Transverse colon (tissue), 4 donors: ENCODE measurements around the gene SPTBN5. TPM values are rescaled to one million over a fixed set of nuclear protein-coding genes. Genes with fewer than 3 reads are reported as not detected.

Experiments
- DNase-seq: peaks from one replicate; pipeline ENCODE4 v3.0.0-alpha.2; 2019
- H3K27ac ChIP-seq, 4 donors: fragments of 200-600 bp; sonication (generic); 2 replicates each; pipeline ENCODE4 v1.5.1; 2016 to 2018; ENCODE audit warnings: inconsistent platforms in 4 of 4
- H3K27me3 ChIP-seq: fragments of 200-600 bp; sonication (generic); 2 replicates; pipeline ENCODE4 v1.5.1; 2017; ENCODE audit warnings: inconsistent platforms
- H3K36me3 ChIP-seq, 4 donors: fragments of 200-600 bp; sonication (generic); 2 replicates each; pipeline ENCODE4 v1.5.1; 2017 to 2019; ENCODE audit warnings: inconsistent platforms in 4 of 4
- H3K4me1 ChIP-seq, 4 donors: fragments of 200-600 bp; sonication (generic); 2 replicates each; pipeline ENCODE4 v1.5.1; 2017 to 2020; ENCODE audit warnings: inconsistent platforms in 4 of 4
- H3K4me3 ChIP-seq, 4 donors: fragments of 200-600 bp; sonication (generic); 1 replicate in 1 of 4; 2 replicates in 3 of 4; pipeline versions ENCODE4 v1.5.1 to v1.6.1; 2017 to 2019; ENCODE audit warnings: inconsistent platforms in 4 of 4
- H3K9me3 ChIP-seq, 2 donors: fragments of 200-600 bp; sonication (generic); 2 replicates each; pipeline ENCODE4 v1.5.1; 2017 to 2019; ENCODE audit warnings: inconsistent platforms in 2 of 2
- CTCF ChIP-seq, 5 experiments: fragments of 200-600 bp in 3 of 5; fragments of 450-650 bp in 2 of 5; sonication (generic) in 3 of 5; IDR thresholded peaks; 1 replicate in 2 of 5; 2 replicates in 3 of 5; pipeline ENCODE4 v1.5.1; 2016 to 2017; ENCODE audit warnings: antibody characterized with exemption in 5 of 5, inconsistent platforms in 3 of 5, mild to moderate bottlenecking in 2 of 5, moderate library complexity in 1 of 5
- EP300 ChIP-seq: sonication (generic); formaldehyde crosslinking; IDR thresholded peaks from one replicate; pipeline ENCODE4 v1.6.1; 2017; ENCODE audit warnings: antibody characterized with exemption, low read depth
- POLR2A ChIP-seq: fragments of 450-650 bp; IDR thresholded peaks from one replicate; pipeline ENCODE4 v1.6.1; 2016; ENCODE audit warnings: antibody characterized with exemption, mild to moderate bottlenecking, moderate library complexity
- POLR2AphosphoS5 ChIP-seq, 3 donors: sonication (generic); formaldehyde crosslinking; IDR thresholded peaks; one replicate each; pipeline ENCODE4 v1.6.1; 2016; ENCODE audit warnings: antibody characterized with exemption in 3 of 3
- WGBS, 2 donors: methylation state at CpG; one replicate each; pipeline ENCODE4 v1.1.5; 2018; ENCODE audit warnings: low coverage in 1 of 2; 5-methylcytosine and 5-hydroxymethylcytosine counted together
- in situ Hi-C, 4 donors: fragments of 200-750 bp; cut with MboI; loops; one replicate each; pipeline versions ENCODE4 v1.15.0 to v1.15.1; 2017; ENCODE audit warnings: low sequenced_read_pairs in 3 of 4, low pct_ligation_motif_present in 1 of 4, low pct_unique_long_range_greater_than_20kb in 1 of 4
- intact Hi-C: fragments of 100-400 bp; cut with DNase I; formaldehyde crosslinking; loops from one replicate; pipeline ENCODE4 v1.15.1; 2023; ENCODE audit warnings: low total_unique reads
- small RNA-seq, 4 donors: library from RNA; depleted of rRNA; stranded (forward); fragments of <200 nt; gene quantifications; one replicate each; pipeline ENCODE3, GENCODE V24; 2016
- total RNA-seq, 4 donors: library from RNA; depleted of rRNA; stranded (reverse); fragments of >200 nt; gene quantifications; one replicate each; pipeline ENCODE4 v1.1.0, GENCODE V29; 2016

SPTBN5 gene
- total RNA-seq, 4 donors from 2014 or later = 0.16 to 8.0 (median 1.1) TPM

DNA sequence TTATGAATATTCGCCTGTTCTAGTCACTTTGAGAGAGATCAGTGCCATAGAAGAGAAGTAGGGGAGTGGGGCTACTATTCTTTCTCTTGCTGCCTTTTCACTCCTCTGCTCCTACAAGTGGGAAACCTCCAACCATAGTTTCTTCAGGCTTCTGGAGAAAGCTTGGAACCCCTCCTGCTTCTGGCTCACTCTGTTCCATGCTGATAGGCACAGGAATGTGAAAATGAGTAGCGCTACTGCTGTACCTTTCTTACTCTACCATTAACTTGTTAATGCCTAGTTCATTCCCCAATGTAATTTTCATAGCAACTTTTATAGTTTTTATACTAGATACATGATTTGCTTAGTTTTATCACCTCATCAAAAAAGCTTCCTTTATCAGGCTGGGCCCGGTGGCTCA lies 92.7 kb downstream of the SPTBN5 start:
- TF ChIP-seq CTCF (IDR thresholded peaks at IDR 0.05) = no peak
- TF ChIP-seq POLR2A = no peak
- TF ChIP-seq POLR2AphosphoS5 (IDR thresholded peaks at IDR 0.05) = no peak
- no peak for TF ChIP-seq EP300
- no peak overlapping the region for H3K27ac ChIP-seq
- WGBS, 2 donors = 89 to 96% methylated on average over 3 of the region's 3 CpGs
- H3K4me3 ChIP-seq = no peak overlapping the region
- in situ Hi-C loops = loop anchor here in 2 of 4 donors (25.0 kb wide), 1 partner anchor 189 kb away; no protein-coding TSS in a partner anchor
- H3K36me3 ChIP-seq = no peaks in the 10 kb centered on the region
- peaks cover 0 to 17% (median 9%) of the 10 kb centered on the region in 4 donors for H3K4me1 ChIP-seq
- intact Hi-C loops = no loop called here
- no peak for DNase-seq
- no peaks in the 10 kb centered on the region for H3K9me3 ChIP-seq
- H3K27me3 ChIP-seq = no peaks in the 10 kb centered on the region

DNA sequence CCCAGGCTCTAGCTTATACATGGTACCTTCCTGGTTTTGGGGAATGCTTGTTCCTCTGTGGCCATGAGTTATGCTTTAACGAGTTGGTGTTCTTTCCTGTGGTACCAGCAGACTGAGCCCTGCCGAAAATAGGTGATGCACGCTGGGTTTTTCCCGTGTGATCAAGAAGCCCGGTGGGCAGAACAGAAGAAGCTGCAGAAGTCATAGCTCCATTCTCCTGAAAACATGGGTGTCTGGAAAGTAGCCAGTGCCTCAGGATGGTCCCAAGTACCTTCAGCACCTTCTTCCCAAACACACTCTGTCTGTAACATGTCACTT lies 94.4 kb downstream of the SPTBN5 start:
- H3K27ac ChIP-seq = no peak overlapping the region
- H3K27me3 ChIP-seq = no peaks in the 10 kb centered on the region
- intact Hi-C loops (no loop called here), in situ Hi-C loops (no loop called here)
- H3K4me3 ChIP-seq = no peak overlapping the region
- 88 to 90% methylated on average over 5 of the region's 5 CpGs for WGBS, 2 donors
- H3K4me1 ChIP-seq = peaks cover 0 to 14% (median 4%) of the 10 kb centered on the region in 4 donors
- no peaks in the 10 kb centered on the region for H3K36me3 ChIP-seq
- TF ChIP-seq CTCF (IDR thresholded peaks at IDR 0.05) (no peak), EP300 (no peak), POLR2AphosphoS5 (IDR thresholded peaks at IDR 0.05) (no peak)
- DNase-seq = no peak
- no peaks in the 10 kb centered on the region for H3K9me3 ChIP-seq

DNA sequence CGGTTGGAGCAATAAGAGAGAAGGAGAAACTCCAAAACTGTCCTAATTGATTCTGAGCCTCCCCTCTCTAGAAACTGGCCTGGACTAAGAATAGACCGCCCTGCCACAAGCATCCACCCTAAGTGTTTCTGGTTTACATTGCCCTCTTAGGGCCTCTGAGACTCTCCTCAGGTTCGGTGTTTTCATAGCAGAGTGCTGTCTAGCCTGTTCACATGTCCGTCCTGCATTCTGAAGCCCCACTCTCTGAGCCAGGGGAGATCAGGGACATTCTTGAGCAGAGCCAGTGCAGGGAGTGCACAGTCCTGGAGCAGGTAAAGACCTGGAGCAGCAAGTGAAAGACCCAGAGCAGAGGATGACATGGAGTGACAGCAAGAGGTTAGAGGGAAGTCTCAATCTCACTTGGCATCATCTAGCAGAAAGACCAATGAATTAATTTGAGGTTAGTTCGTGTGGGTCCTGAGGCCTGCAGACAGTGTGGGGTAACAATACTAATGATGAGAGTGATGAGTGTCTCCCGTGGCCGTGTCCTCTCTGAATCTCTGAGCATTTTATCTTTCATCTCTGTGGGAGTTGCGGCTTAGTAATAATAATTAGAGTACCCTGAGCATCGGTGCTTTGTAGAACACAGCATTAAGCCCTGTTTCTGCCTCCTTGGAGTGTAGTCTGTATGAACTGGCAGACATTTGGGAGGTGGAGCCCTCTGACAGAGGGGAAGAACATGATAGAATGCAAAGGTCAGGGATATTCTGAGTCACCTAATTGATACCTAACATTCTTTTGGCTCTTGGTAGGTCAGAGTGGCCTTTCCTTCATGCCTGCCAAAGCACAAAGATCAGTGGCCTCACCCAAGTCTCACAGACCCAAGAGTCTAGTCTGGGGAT lies 95.0 kb downstream of the SPTBN5 start:
- TF ChIP-seq EP300 = no peak
- no peak for TF ChIP-seq POLR2A
- TF ChIP-seq POLR2AphosphoS5 (IDR thresholded peaks at IDR 0.05) = no peak
- TF ChIP-seq CTCF (IDR thresholded peaks at IDR 0.05) = no peak
- DNase-seq = no peak
- H3K9me3 ChIP-seq = no peaks in the 10 kb centered on the region
- H3K4me1 ChIP-seq = peaks cover 0 to 12% (median 2%) of the 10 kb centered on the region in 4 donors
- H3K27ac ChIP-seq = no peak overlapping the region
- intact Hi-C loops (no loop called here), in situ Hi-C loops (no loop called here)
- H3K27me3 ChIP-seq = no peaks in the 10 kb centered on the region
- 80 to 81% methylated on average over 9 of the region's 9 CpGs for WGBS, 2 donors
- H3K4me3 ChIP-seq = no peak overlapping the region
- no peaks in the 10 kb centered on the region for H3K36me3 ChIP-seq

Small RNA genes within 50 kb of the gene (small RNA-seq; reads per million reads assigned to genes)
- gene JMJD7-PLA2G4B (0 to 0.55 (median 0.26) reads per million in 4 donors), gene MIR4310 (0 reads per million in 4 donors), gene RNA5SP393 (0 reads per million in 4 donors)

Other genes starting within 250 kb of the SPTBN5 start
- 10 to 100 TPM; 12.3 to 33.2 (median 27.6) TPM for gene MGA, start 233.6 kb downstream of the SPTBN5 start, total RNA-seq
- 10 to 100 TPM; 16.0 to 36.4 (median 16.8) TPM for gene MAPKBP1, start 119.6 kb downstream of the SPTBN5 start, total RNA-seq
- 10 to 100 TPM in 2 of 4 donors, 1 to 10 TPM in 2; 1.9 to 10.9 (median 7.6) TPM for gene JMJD7, start 66.0 kb downstream of the SPTBN5 start, total RNA-seq
- 1 to 10 TPM in 3 of 4 donors, not detected in 1; 1.6 to 5.2 (median 3.5) TPM for gene PLA2G4B, start 55.2 kb downstream of the SPTBN5 start, total RNA-seq
- gene EHD4, start 78.5 kb upstream of the SPTBN5 start, total RNA-seq = 10 to 100 TPM; 16.9 to 55.4 (median 35.5) TPM
- under 1 TPM in 1 of 4 donors, not detected in 3; 0.32 TPM for gene PLA2G4E, start 127.0 kb upstream of the SPTBN5 start, total RNA-seq
- under 1 TPM in 1 of 4 donors, not detected in 3; 0.16 TPM for gene PLA2G4D, start 200.5 kb upstream of the SPTBN5 start, total RNA-seq